Panc1 (cell line): ENCODE measurements around the gene WASL. TPM values are rescaled to one million over a fixed set of nuclear protein-coding genes. Genes with fewer than 3 reads are reported as not detected.

ENCODE experiments used
- ATAC-seq: fragments of 200-7000 bp; cut with Tn5 transposase; 2 replicates; pipeline ENCODE4 v1.9.1; 2020; ENCODE audit warnings: mild to moderate bottlenecking, moderate library complexity
- BruUV-seq: library from RNA; stranded (reverse); fragments of 400-500 nt; replicated peaks from 2 replicates; lab custom pipeline; 2021; lab: Mats Ljungman, UMichigan
- CTCF ChIA-PET: fragments of 300-600 bp; sonication (Branson Sonifier 250); formaldehyde crosslinking; loops from one replicate; lab custom pipeline; 2022; ENCODE audit warnings: antibody characterized with exemption; lab: Charles Lee
- POLR2A ChIA-PET: fragments of 300-600 bp; sonication (Branson Sonifier 250); formaldehyde crosslinking; loops from one replicate; lab custom pipeline; 2022; ENCODE audit warnings: antibody characterized with exemption; lab: Charles Lee
- DNase-seq: peaks from one replicate; pipeline ENCODE4 v3.0.0-alpha.2; 2010; ENCODE audit warnings: low read depth, low spot score
- H3K27ac ChIP-seq: 2 replicates; pipeline ENCODE4 v1.5.1; 2011; ENCODE audit warnings: mild to moderate bottlenecking, low read length, inconsistent platforms
- H3K27me3 ChIP-seq: fragments of 200-500 bp; sonication (Bioruptor generic); 2 replicates; pipeline ENCODE4 v1.6.0; 2014; ENCODE audit warnings: low read length, inconsistent platforms; ENCODE audit not compliant: control insufficient read depth, insufficient read depth
- H3K36me3 ChIP-seq: fragments of 200-500 bp; sonication (Bioruptor generic); 2 replicates; pipeline ENCODE4 v1.5.1; 2014; ENCODE audit warnings: inconsistent platforms, mild to moderate bottlenecking, low read length, moderate library complexity; ENCODE audit not compliant: control insufficient read depth, insufficient read depth
- H3K4me1 ChIP-seq: 2 replicates; pipeline ENCODE4 v1.5.1; 2011; ENCODE audit warnings: inconsistent platforms, mild to moderate bottlenecking, low read length, moderate library complexity; ENCODE audit not compliant: control insufficient read depth, insufficient read depth
- H3K4me3 ChIP-seq, 2 experiments: 2 replicates each; pipeline ENCODE4 v1.5.1; 2011 to 2012; ENCODE audit warnings: low read depth in 2 of 2, low read length in 2 of 2, mild to moderate bottlenecking in 2 of 2, inconsistent platforms in 1 of 2, moderate library complexity in 1 of 2
- H3K9me3 ChIP-seq: fragments of 200-500 bp; sonication (Bioruptor generic); 2 replicates; pipeline ENCODE4 v1.5.1; 2014; ENCODE audit warnings: low read depth, mild to moderate bottlenecking, inconsistent platforms, low read length, moderate library complexity; ENCODE audit not compliant: control insufficient read depth, insufficient read depth
- POLR2AphosphoS5 ChIP-seq: IDR thresholded peaks from 2 replicates; pipeline ENCODE4 v1.6.1; 2012; ENCODE audit warnings: mild to moderate bottlenecking, low read depth, low read length, moderate library complexity
- SIN3A ChIP-seq: IDR thresholded peaks from 2 replicates; pipeline ENCODE4 v1.6.1; 2012; ENCODE audit warnings: low read depth, mild to moderate bottlenecking, low read length, moderate library complexity, borderline replicate concordance; ENCODE audit not compliant: insufficient read depth
- TCF7L2 ChIP-seq: IDR thresholded peaks from 2 replicates; pipeline ENCODE4 v1.6.1; 2011; ENCODE audit warnings: mild to moderate bottlenecking, low read depth, low read length, inconsistent platforms
- in situ Hi-C: cut with HindIII; loops from 2 replicates; pipeline ENCODE4 v1.10.0; 2016; ENCODE audit warnings: low sequenced_read_pairs, low pct_unique_long_range_greater_than_20kb
- intact Hi-C: fragments of 100-400 bp; cut with micrococcal nuclease; formaldehyde crosslinking; loops from one replicate; pipeline ENCODE4 v1.10.0; 2022; ENCODE audit not compliant: unreplicated experiment
- total RNA-seq: library from RNA; stranded (reverse); gene quantifications from one replicate; pipeline ENCODE4 v1.2.1, GENCODE V29; 2021; ENCODE audit not compliant: unreplicated experiment
- TF ChIP-seq, protein P1 (sequence below): fragments of 450-650 bp; IDR thresholded peaks from 2 replicates; pipeline ENCODE4 v1.5.1; 2017; ENCODE audit warnings: mild to moderate bottlenecking
- TF ChIP-seq, protein P2 (sequence below), 2 experiments: IDR thresholded peaks; 2 replicates each; pipeline ENCODE4 v1.6.1; 2011 to 2012; ENCODE audit warnings: low read depth in 2 of 2, control low read depth in 1 of 2, low read length in 1 of 2, mild to moderate bottlenecking in 1 of 2, moderate library complexity in 1 of 2; ENCODE audit not compliant: insufficient read depth in 1 of 2

WASL gene
- total RNA-seq, 1 experiment from 2014 or later, result 29.6 TPM

DNA sequence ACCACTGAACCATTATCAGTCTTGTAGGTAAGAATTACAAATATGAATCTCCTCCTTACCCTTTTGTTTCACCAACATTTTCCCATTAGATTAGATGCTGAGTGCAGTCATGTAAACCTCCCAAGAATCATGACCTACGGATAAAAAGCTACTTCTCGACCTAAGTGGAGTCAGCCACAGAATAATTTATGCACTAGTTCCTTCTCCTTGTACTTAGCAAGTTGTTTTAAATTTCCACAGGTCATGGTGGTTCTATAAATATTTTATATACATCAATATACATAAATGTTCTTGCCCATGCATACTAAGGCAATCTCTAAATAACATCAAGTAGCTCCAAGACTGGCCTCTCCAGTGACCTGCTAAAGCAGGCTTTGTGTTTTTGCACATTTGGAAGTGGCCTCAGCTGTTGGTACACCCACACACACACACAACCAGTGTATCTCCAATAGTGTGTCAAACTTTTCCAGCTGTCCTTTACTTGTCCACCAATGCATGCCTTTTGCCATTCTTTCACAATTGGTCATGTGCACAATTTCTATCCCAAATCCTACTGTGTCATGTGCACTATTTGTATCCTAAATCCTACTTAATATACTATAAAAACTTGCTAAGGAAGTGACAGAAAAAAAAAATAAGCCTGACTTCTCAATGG, 71.6 kb downstream of the WASL start:
- Histone ChIP-seq H3K4me3 (no peak overlapping the region), H3K9me3 (no peaks in the 10 kb centered on the region), H3K4me1 (no peaks in the 10 kb centered on the region), H3K27ac (no peak overlapping the region), H3K27me3 (no peaks in the 10 kb centered on the region), H3K36me3 (peaks cover 7% of the 10 kb centered on the region)
- no peak for DNase-seq
- in situ Hi-C loops, result no loop called here
- no TSS peak for BruUV-seq
- CTCF ChIA-PET, result no interaction called here
- POLR2A ChIA-PET, result no interaction called here
- TF ChIP-seq, protein P1, sequence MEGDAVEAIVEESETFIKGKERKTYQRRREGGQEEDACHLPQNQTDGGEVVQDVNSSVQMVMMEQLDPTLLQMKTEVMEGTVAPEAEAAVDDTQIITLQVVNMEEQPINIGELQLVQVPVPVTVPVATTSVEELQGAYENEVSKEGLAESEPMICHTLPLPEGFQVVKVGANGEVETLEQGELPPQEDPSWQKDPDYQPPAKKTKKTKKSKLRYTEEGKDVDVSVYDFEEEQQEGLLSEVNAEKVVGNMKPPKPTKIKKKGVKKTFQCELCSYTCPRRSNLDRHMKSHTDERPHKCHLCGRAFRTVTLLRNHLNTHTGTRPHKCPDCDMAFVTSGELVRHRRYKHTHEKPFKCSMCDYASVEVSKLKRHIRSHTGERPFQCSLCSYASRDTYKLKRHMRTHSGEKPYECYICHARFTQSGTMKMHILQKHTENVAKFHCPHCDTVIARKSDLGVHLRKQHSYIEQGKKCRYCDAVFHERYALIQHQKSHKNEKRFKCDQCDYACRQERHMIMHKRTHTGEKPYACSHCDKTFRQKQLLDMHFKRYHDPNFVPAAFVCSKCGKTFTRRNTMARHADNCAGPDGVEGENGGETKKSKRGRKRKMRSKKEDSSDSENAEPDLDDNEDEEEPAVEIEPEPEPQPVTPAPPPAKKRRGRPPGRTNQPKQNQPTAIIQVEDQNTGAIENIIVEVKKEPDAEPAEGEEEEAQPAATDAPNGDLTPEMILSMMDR, result no peak
- intact Hi-C loops, result no loop called here
- no peak for ATAC-seq

DNA sequence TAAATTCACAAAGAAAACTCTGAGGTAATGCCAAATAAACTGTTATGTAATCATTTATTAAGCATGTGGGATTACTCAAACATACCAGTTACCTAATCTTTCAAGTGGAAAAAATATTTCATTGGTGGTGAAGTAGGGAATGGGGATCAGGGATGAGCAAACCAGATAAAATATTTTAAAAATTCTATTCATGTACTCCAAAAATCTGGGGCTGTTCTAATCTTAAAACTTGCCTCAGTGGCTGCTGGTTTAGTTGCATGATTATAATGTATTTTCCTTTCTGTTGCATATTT, 73.7 kb downstream of the WASL start:
- no peak for ATAC-seq

More for the DNA sequence above, 73.7 kb downstream of the WASL start:
- BruUV-seq, result no TSS peak
- DNase-seq, result no peak
- H3K27me3 ChIP-seq, result no peaks in the 10 kb centered on the region
- H3K4me1 ChIP-seq, result no peaks in the 10 kb centered on the region
- TF ChIP-seq, protein P1, result no peak
- TF ChIP-seq TCF7L2, result no peak
- TF ChIP-seq SIN3A, result no peak
- no peak for TF ChIP-seq POLR2AphosphoS5
- TF ChIP-seq, protein P2, sequence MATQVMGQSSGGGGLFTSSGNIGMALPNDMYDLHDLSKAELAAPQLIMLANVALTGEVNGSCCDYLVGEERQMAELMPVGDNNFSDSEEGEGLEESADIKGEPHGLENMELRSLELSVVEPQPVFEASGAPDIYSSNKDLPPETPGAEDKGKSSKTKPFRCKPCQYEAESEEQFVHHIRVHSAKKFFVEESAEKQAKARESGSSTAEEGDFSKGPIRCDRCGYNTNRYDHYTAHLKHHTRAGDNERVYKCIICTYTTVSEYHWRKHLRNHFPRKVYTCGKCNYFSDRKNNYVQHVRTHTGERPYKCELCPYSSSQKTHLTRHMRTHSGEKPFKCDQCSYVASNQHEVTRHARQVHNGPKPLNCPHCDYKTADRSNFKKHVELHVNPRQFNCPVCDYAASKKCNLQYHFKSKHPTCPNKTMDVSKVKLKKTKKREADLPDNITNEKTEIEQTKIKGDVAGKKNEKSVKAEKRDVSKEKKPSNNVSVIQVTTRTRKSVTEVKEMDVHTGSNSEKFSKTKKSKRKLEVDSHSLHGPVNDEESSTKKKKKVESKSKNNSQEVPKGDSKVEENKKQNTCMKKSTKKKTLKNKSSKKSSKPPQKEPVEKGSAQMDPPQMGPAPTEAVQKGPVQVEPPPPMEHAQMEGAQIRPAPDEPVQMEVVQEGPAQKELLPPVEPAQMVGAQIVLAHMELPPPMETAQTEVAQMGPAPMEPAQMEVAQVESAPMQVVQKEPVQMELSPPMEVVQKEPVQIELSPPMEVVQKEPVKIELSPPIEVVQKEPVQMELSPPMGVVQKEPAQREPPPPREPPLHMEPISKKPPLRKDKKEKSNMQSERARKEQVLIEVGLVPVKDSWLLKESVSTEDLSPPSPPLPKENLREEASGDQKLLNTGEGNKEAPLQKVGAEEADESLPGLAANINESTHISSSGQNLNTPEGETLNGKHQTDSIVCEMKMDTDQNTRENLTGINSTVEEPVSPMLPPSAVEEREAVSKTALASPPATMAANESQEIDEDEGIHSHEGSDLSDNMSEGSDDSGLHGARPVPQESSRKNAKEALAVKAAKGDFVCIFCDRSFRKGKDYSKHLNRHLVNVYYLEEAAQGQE (IDR thresholded peaks at IDR 0.05; ENCODE audit: insufficient read depth in 1 of 2, low read depth in 2 of 2, low read length in 1 of 2), result no peak
- no peaks in the 10 kb centered on the region for H3K9me3 ChIP-seq
- no peak overlapping the region for H3K4me3 ChIP-seq
- CTCF ChIA-PET, result no interaction called here
- in situ Hi-C loops (no loop called here), intact Hi-C loops (no loop called here)
- no peak overlapping the region for H3K27ac ChIP-seq
- POLR2A ChIA-PET, result no interaction called here
- H3K36me3 ChIP-seq, result no peaks in the 10 kb centered on the region; the same call in 1 of the 2 replicates
